ENCODE measurements around the gene SDK1.

The SDK1 gene

DNA sequence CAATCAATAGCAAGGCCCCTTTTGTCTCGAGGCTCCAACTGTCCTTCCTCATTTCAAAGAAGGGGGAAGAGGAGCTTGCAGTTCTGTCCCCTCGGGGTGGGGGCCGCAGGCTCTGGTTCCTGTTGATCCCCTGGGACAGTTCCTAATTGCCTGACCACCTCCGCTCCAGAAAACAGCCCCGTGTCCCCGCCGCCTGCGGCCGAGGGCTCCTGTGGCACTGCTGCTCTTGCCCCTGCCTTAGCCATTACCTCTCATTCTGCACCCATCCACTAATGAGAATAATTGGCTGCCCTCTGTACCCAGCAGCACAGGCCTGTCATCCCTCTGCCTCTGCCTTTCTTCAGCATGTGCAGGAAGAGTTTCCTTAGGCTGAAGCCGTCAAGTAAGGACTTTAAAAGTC is 712.7 kb downstream of the SDK1 start:
- TF ChIP-seq, protein P1, sequence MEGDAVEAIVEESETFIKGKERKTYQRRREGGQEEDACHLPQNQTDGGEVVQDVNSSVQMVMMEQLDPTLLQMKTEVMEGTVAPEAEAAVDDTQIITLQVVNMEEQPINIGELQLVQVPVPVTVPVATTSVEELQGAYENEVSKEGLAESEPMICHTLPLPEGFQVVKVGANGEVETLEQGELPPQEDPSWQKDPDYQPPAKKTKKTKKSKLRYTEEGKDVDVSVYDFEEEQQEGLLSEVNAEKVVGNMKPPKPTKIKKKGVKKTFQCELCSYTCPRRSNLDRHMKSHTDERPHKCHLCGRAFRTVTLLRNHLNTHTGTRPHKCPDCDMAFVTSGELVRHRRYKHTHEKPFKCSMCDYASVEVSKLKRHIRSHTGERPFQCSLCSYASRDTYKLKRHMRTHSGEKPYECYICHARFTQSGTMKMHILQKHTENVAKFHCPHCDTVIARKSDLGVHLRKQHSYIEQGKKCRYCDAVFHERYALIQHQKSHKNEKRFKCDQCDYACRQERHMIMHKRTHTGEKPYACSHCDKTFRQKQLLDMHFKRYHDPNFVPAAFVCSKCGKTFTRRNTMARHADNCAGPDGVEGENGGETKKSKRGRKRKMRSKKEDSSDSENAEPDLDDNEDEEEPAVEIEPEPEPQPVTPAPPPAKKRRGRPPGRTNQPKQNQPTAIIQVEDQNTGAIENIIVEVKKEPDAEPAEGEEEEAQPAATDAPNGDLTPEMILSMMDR (IDR thresholded peaks at IDR 0.05; ENCODE audit: low read depth, low read length), result no peak
- H3K4me3 ChIP-seq (ENCODE audit: low read depth, low read length), result no peak overlapping the region

DNA sequence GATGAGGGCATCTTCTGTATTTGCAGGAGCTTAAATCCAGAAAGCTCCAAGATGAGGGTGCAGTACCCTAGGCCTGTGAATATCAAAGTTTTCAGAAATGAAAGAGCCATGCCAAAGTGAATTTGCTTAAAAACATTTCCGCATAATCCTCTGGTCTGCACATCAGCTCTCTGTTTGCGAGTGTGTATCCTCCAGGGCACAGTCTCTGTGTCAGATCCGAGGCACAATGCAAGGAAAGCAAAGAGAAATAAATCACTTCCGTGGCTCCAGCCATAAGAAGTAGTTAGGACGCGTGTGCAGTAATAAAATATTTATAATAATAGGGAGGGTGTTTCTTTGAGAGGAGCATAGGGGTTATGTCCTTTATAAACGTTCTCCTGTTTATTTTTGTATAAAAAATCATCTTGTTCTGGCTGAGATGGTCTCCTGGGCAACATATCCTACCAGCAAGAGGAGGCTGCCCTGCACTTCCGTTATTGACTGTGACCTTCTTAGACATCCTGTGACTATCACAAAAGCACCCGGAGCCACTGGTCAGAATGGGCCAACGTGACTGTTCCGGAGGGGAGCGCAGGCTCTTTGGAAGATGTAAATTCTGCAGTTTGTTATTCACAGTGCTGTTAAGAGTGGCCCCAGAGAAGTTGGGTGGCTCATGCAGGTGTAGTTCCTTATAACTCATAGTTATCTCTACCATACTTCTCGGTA is 713.4 kb downstream of the SDK1 start:
- no peak overlapping the region for H3K4me3 ChIP-seq (ENCODE audit: low read depth, low read length)
- TF ChIP-seq, protein P1 (IDR thresholded peaks at IDR 0.05; ENCODE audit: low read depth, low read length), result no peak

DNA sequence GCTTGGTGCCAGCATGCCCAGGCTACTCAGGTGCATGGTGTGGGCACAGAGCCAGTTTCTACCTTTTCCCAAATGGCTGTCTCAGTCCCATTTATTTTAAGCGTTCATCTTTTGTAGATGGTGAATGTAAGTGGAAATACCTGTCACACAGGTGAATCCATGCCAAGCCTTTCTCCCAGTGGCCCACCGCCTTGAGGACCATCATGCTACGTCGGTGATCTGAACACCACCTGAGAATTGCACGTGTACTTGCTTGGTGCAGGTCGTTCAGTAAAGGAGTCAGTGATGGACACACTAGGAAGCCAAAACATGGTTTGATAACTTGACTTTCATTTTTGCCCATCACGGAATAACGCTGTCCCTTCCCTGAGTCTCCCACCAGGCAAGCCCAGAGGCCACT is 714.3 kb downstream of the SDK1 start:
- TF ChIP-seq, protein P1 (IDR thresholded peaks at IDR 0.05; ENCODE audit: low read depth, low read length), result no peak
- no peak overlapping the region for H3K4me3 ChIP-seq (ENCODE audit: low read depth, low read length)

DNA sequence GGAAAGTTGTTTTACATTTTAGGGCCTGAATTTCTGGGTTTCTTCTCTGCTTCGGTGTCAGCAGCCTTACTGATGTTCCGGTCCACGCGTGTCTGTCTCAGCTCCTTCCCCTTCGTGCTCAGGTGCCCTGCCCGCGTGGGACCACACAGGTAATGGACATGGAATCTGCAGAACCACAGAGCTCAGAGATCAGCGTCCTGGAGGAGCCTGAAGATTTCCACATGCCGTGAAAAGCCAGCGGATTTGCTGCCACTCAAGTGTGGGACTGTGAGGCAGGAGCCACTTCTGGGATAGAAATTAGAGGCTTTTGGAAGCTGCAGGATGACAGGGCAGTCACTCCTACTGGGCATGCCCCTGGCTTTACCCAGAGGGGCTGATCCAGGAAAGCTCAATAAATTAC is 714.9 kb downstream of the SDK1 start:
- no peak overlapping the region for H3K4me3 ChIP-seq (ENCODE audit: low read depth, low read length)
- TF ChIP-seq, protein P1 (IDR thresholded peaks at IDR 0.05; ENCODE audit: low read depth, low read length), result no peak

DNA sequence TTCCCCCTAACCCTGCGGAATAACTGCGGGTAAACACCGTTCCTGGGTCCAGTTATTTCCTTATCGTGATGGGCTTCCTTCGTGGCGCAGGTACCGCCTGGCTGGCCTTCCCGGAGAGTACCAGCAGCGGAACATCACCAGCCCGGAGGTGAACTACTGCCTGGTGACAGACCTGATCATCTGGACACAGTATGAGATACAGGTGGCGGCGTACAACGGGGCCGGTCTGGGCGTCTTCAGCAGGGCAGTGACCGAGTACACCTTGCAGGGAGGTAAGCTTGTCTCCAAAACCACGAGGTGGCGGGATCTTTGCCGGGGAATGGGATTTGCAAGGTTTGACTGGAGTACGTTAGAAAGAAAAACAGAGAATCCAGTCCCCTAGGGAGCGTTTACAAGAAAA is 716.0 kb downstream of the SDK1 start:
- H3K4me3 ChIP-seq (ENCODE audit: low read depth, low read length), result no peak overlapping the region
- TF ChIP-seq, protein P1 (IDR thresholded peaks at IDR 0.05; ENCODE audit: low read depth, low read length), result no peak

DNA sequence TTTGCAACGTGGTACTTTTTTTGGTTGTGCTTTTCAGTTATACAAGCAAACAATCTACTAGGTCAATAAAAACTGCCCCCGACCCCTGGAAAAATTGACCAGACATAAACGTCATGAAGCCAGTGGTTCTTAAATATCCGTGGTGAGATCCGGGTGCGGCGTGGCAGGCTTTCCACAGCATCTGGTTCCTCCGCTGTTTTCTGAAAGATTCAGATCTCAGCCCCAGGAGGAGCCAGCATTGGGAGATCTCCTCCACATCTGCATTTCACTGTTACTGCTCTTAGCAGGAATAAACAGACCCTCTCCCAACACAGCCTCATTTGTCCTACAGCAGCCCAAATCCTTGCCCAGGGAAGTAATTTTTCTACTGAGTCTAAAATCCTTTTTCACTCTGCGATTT is 716.7 kb downstream of the SDK1 start:
- no peak overlapping the region for H3K4me3 ChIP-seq (ENCODE audit: low read depth, low read length)
- TF ChIP-seq, protein P1 (IDR thresholded peaks at IDR 0.05; ENCODE audit: low read depth, low read length), result no peak

DNA sequence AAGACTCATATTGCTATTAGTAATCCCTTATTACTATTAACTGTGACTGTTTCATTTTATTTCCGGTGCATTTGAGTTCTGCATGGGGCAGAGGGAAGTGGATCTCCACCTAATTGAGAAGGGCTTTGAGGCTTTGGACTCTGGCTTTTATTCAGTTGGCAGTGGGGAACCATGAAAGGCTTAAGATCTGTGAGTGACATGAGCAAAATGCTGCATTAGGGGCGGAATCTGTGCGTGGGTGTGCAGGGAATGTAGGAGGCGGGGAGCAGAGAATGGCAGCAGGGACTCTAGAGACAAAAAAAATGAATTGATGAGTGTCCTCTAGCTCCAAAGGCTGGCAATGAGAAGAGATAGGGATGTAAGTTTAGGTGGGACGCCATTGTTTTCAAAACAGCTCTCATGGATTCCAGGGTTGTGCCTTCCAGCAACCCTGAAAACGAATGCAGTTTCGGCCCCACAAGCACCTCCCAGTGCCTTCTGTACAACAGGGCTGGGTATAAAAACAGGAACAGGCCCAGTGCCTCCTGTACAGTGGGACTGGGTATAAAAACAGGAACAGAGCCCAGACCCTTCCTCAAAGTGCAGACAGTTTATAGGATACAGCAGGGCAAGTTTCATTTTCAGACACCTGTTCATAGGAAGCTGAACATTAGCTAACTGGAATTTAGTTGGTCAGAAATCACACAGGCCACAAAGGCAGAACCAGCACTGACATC is 717.7 kb downstream of the SDK1 start:
- no peak overlapping the region for H3K4me3 ChIP-seq (ENCODE audit: low read depth, low read length)
- TF ChIP-seq, protein P1 (IDR thresholded peaks at IDR 0.05; ENCODE audit: low read depth, low read length), result no peak

All from WI38 (cell line).